HepG2 (cell line): Measurements from ENCODE around the gene SH3BP2. TPM values are rescaled to one million over a fixed set of nuclear protein-coding genes. Genes with fewer than 3 reads are reported as not detected.

ENCODE experiments used
- AKAP8 ChIP-seq: sonication (generic); formaldehyde crosslinking; IDR thresholded peaks from 2 replicates; pipeline ENCODE4 v1.5.1; 2020; ENCODE audit warnings: mild to moderate bottlenecking, missing genetic modification reagents
- GTF3A ChIP-seq: sonication (generic); formaldehyde crosslinking; conservative IDR thresholded peaks from 2 replicates; pipeline ENCODE4 v1.4.0; 2020; ENCODE audit warnings: mild to moderate bottlenecking, missing genetic modification reagents
- MEIS1 ChIP-seq: sonication (generic); formaldehyde crosslinking; IDR thresholded peaks from 2 replicates; pipeline ENCODE4 v1.9.0; 2021; ENCODE audit warnings: mild to moderate bottlenecking, missing genetic modification reagents, moderate library complexity, borderline replicate concordance
- MTA1 ChIP-seq: sonication (generic); formaldehyde crosslinking; IDR thresholded peaks from 2 replicates; pipeline ENCODE4 v1.4.0; 2020; ENCODE audit warnings: missing genetic modification reagents, mild to moderate bottlenecking, borderline replicate concordance
- NFE2 ChIP-seq: sonication (generic); formaldehyde crosslinking; IDR thresholded peaks from 2 replicates; pipeline ENCODE4 v1.4.0; 2020; ENCODE audit warnings: missing genetic modification reagents
- RCOR2 ChIP-seq: IDR thresholded peaks from 2 replicates; pipeline ENCODE4 v1.6.1; 2016; ENCODE audit warnings: missing biosample characterization, missing genetic modification reagents
- RNF2 ChIP-seq: fragments of 450-650 bp; conservative IDR thresholded peaks from 2 replicates; pipeline ENCODE4 v1.6.1; 2016; ENCODE audit warnings: low read depth
- STAG1 ChIP-seq: sonication (generic); formaldehyde crosslinking; IDR thresholded peaks from 2 replicates; pipeline ENCODE4 v1.4.0; 2020; ENCODE audit warnings: missing genetic modification reagents
- YEATS2 ChIP-seq: sonication (generic); formaldehyde crosslinking; IDR thresholded peaks from 2 replicates; pipeline ENCODE4 v1.4.0; 2020; ENCODE audit warnings: missing genetic modification reagents, borderline replicate concordance
- ZBTB14 ChIP-seq: sonication (generic); formaldehyde crosslinking; IDR thresholded peaks from 2 replicates; pipeline ENCODE4 v1.4.0; 2020; ENCODE audit warnings: missing genetic modification reagents
- ZEB1 ChIP-seq: IDR thresholded peaks from 2 replicates; pipeline ENCODE4 v1.6.1; 2012; ENCODE audit warnings: mild to moderate bottlenecking, low read depth, inconsistent platforms; ENCODE audit not compliant: insufficient replicate concordance
- ZNF180 ChIP-seq: sonication (generic); formaldehyde crosslinking; IDR thresholded peaks from 2 replicates; pipeline ENCODE4 v1.4.0; 2020; ENCODE audit warnings: low read depth, missing genetic modification reagents, borderline replicate concordance
- ZNF232 ChIP-seq: sonication (generic); formaldehyde crosslinking; IDR thresholded peaks from 2 replicates; pipeline ENCODE4 v1.4.0; 2020; ENCODE audit warnings: missing genetic modification reagents, borderline replicate concordance
- ZNF256 ChIP-seq: sonication (generic); formaldehyde crosslinking; conservative IDR thresholded peaks from 2 replicates; pipeline ENCODE4 v1.4.0; 2020; ENCODE audit warnings: missing genetic modification reagents
- ZNF414 ChIP-seq: sonication (generic); formaldehyde crosslinking; IDR thresholded peaks from 2 replicates; pipeline ENCODE4 v1.5.0; 2020; ENCODE audit warnings: missing genetic modification reagents
- ZNF646 ChIP-seq: sonication (generic); formaldehyde crosslinking; IDR thresholded peaks from 2 replicates; pipeline ENCODE4 v1.9.0; 2021; ENCODE audit warnings: mild to moderate bottlenecking, missing genetic modification reagents
- ZNF660 ChIP-seq: sonication (generic); formaldehyde crosslinking; IDR thresholded peaks from 2 replicates; pipeline ENCODE4 v1.5.1; 2020; ENCODE audit warnings: mild to moderate bottlenecking, low read depth, missing genetic modification reagents, borderline replicate concordance
- ZNF782 ChIP-seq: sonication (generic); formaldehyde crosslinking; IDR thresholded peaks from 2 replicates; pipeline ENCODE4 v1.4.0; 2020; ENCODE audit warnings: missing genetic modification reagents, mild to moderate bottlenecking, borderline replicate concordance
- polyA plus RNA-seq, 8 experiments: library from polyadenylated mRNA; depleted of rRNA in 3 of 8; stranded (reverse) in 7 of 8; unstranded in 1 of 8; fragments of >200 nt; fragmentation: Illumina TruSeq in 4 of 8; extraction: Trizol in 4 of 8; gene quantifications; 2 replicates each; pipeline versions ENCODE4 v1.2.1 to v1.2.3, GENCODE V29; 2011 to 2016; ENCODE audit warnings: low read depth in 4 of 8, missing spikeins in 1 of 8, mixed read lengths in 1 of 8; ENCODE audit not compliant: insufficient read depth in 1 of 8
- total RNA-seq, 5 experiments: library from RNA; depleted of rRNA; stranded (reverse); fragments of >200 nt; fragmentation: Illumina TruSeq; extraction: Trizol; gene quantifications; 2 replicates each; pipeline ENCODE4 v1.2.3, GENCODE V29; 2016; ENCODE audit warnings: low read depth in 1 of 5
- TF ChIP-seq, protein P1 (sequence below): sonication (generic); formaldehyde crosslinking; conservative IDR thresholded peaks from 2 replicates; pipeline ENCODE4 v1.8.0; 2022; ENCODE audit warnings: low read depth, missing genetic modification reagents

Gene SH3BP2
- total and polyA plus RNA-seq, 2 of the 13 experiments (the other 11 are each of a cell fraction or from before 2014, with no cell fraction given), result 16.9 to 34.5 TPM

DNA sequence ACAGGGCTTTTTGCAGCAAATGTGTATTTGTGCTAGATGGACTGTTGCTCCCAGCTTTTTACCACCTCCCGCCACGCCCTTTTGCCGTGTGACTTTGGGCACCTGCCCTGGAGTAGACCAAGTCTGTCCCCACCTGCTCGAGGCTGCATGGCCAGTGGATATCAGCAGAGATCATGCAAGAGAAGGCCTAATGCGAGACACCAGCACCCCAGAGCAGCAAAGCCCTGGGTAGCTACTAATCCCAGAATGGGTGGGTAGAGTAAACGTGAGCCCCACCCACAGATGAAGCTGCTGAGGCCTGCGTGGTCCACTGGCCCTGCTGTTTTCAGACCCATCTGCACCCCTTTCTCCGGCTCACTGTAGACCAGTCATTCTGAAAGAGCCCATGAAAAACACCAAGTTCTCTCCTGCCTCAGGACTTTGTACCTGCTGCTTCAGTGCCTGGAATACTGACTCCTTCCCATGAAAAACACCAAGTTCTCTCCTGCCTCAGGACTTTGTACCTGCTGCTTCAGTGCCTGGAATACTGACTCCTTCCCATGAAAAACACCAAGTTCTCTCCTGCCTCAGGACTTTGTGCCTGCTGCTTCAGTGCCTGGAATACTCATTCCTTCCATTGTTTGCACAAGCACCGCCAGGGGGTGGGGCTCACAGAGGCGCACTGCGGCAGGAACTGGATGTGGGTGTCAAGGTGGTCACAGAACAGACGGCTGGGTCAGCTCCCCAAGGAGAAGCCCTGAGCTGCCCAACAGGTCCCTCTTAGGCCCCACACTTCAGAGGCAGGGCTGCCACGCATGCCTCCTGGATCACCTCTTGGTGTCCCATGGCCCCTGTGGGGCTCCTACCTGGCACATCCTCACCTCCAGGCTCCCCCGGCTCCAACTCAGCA lies 31.6 kb upstream of the SH3BP2 start (continued):
- TF ChIP-seq ZNF646 (CRISPR knock-in tag), result no peak
- no peak for TF ChIP-seq ZNF414 (CRISPR knock-in tag)
- peak; percentile 57 for TF ChIP-seq ZEB1
- no peak for TF ChIP-seq YEATS2 (CRISPR knock-in tag)
- TF ChIP-seq MTA1 (CRISPR knock-in tag), result peak; percentile 73; the same call in 1 of the 2 replicates
- TF ChIP-seq ZBTB14 (CRISPR knock-in tag), result no peak
- TF ChIP-seq ZNF782, result 0 out of 2 replicates have a peak, but pooled peaks have one; percentile 35
- no peak for TF ChIP-seq ZNF180 (CRISPR knock-in tag)
- no peak for TF ChIP-seq NFE2
- TF ChIP-seq MEIS1 (CRISPR knock-in tag), result peak; percentile 51; the same call in 1 of the 2 replicates
- no peak for TF ChIP-seq AKAP8 (CRISPR knock-in tag)
- TF ChIP-seq STAG1 (CRISPR knock-in tag), result peak; percentile 40
- no peak for TF ChIP-seq RNF2
- TF ChIP-seq, protein P1, sequence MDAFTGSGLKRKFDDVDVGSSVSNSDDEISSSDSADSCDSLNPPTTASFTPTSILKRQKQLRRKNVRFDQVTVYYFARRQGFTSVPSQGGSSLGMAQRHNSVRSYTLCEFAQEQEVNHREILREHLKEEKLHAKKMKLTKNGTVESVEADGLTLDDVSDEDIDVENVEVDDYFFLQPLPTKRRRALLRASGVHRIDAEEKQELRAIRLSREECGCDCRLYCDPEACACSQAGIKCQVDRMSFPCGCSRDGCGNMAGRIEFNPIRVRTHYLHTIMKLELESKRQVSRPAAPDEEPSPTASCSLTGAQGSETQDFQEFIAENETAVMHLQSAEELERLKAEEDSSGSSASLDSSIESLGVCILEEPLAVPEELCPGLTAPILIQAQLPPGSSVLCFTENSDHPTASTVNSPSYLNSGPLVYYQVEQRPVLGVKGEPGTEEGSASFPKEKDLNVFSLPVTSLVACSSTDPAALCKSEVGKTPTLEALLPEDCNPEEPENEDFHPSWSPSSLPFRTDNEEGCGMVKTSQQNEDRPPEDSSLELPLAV (CRISPR knock-in tag), result no peak
- TF ChIP-seq ZNF232 (CRISPR knock-in tag), result peak; percentile 40; the same call in 1 of the 2 replicates
- peak; percentile 56; the same call in 1 of the 2 replicates for TF ChIP-seq RCOR2
- no peak for TF ChIP-seq GTF3A
- TF ChIP-seq ZNF256 (CRISPR knock-in tag), result no peak
- TF ChIP-seq ZNF660 (CRISPR knock-in tag), result no peak
